Stimulated activated CD4-positive, alpha-beta T cell treated with anti-CD3 and anti-CD28 coated beads, TNF-alpha, amount 100 ng/mL, for 4 hours (primary cell): Measurements from ENCODE around the gene STARD3.
A peak's percentile ranks its signal among the peaks of the same experiment; 100 is the strongest.

Source experiments
- DNase-seq, 3 experiments: peaks; one replicate each; pipeline ENCODE4 v3.0.0-alpha.2; 2020; ENCODE audit warnings: low read depth in 3 of 3

STARD3 gene

GRCh38 chr17:39660397-39661385 lies 23.7 kb downstream of the STARD3 start:
- DNase-seq, result no peak

GRCh38 chr17:39661744-39662541 lies 25.0 kb downstream of the STARD3 start:
- no peak for DNase-seq

GRCh38 chr17:39662551-39663339 lies 25.8 kb downstream of the STARD3 start:
- no peak for DNase-seq

- DNase-seq, result no peak
These were observed 26.4 kb downstream of the STARD3 start for GRCh38 chr17:39663340-39663687.

GRCh38 chr17:39663688-39664580 lies 27.0 kb downstream of the STARD3 start:
- no peak for DNase-seq

- no peak for DNase-seq
These were observed 27.9 kb downstream of the STARD3 start, which contains the start of gene TCAP for GRCh38 chr17:39664581-39665561. TCAP (plus strand) TSS chr17:39665349; CDS start chr17:39665360, 11 bp downstream.

GRCh38 chr17:39665642-39666224 lies 28.8 kb downstream of the STARD3 start:
- DNase-seq, result no peak

GRCh38 chr17:39666231-39666600 lies 29.3 kb downstream of the STARD3 start:
- no peak for DNase-seq

GRCh38 chr17:39666601-39667261 lies 29.8 kb downstream of the STARD3 start:
- DNase-seq, result no peak

- DNase-seq, result no peak
These were observed 30.5 kb downstream of the STARD3 start for GRCh38 chr17:39667262-39667944.

- DNase-seq, result peak; percentile 41 to 63 (median 41)
These were observed 31.3 kb downstream of the STARD3 start, which contains the start of gene PNMT for GRCh38 chr17:39667945-39668924. PNMT (plus strand) TSS chr17:39668453; CDS start chr17:39668476, 23 bp downstream.

GRCh38 chr17:39669897-39670735 lies 33.2 kb downstream of the STARD3 start:
- no peak for DNase-seq

- no peak for DNase-seq
These were observed 33.8 kb downstream of the STARD3 start for GRCh38 chr17:39670746-39671145.

- DNase-seq, result no peak
These were observed 34.9 kb downstream of the STARD3 start for GRCh38 chr17:39671651-39672521.
